ENCODE measurements around the gene UTS2.

The UTS2 gene

DNA sequence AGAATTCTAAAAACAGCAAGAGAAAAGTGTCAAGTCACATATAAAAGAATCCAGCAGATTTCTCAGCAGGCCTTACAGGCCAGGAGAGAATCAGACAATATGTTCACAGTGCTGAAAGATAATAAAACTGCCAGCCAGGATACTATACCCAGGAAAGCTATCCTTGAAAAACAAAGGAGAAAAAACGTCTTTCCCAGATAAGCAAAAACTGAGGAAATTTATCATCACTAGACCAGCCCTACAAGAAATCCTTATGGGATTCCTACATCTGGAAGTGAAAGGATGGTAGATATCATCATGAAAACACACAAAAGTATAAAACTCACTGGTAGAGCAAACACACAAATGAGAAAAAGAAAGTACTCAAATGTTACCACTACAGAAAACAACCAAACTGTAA, 25.2 kb upstream of the UTS2 start:
- Histone ChIP-seq H3K9me3 (ENCODE audit: insufficient read depth, low read length) (no peaks in the 10 kb centered on the region), H3F3A (ENCODE audit: insufficient read depth) (no peaks in the 10 kb centered on the region), H3K27ac (ENCODE audit: low read depth, low read length) (no peak overlapping the region), H2AFZ (ENCODE audit: low read depth, low read length, severe bottlenecking) (no peak overlapping the region), H3K4me2 (ENCODE audit: low read depth, low read length, poor library complexity, severe bottlenecking) (no peak overlapping the region), H4K20me1 (ENCODE audit: low read depth, low read length) (no peaks in the 10 kb centered on the region), H3K79me2 (ENCODE audit: insufficient read depth, low read length) (no peaks in the 10 kb centered on the region), H3K4me3 (ENCODE audit: insufficient read depth, low read length, poor library complexity, severe bottlenecking) (no peak overlapping the region), H3K9me2 (replicated peaks; ENCODE audit: insufficient read depth, low read length) (no peaks in the 10 kb centered on the region), H3K9ac (ENCODE audit: low read length) (no peak overlapping the region), H3K27me3 (ENCODE audit: low read length) (no peaks in the 10 kb centered on the region), H3K36me3 (ENCODE audit: low read length) (no peaks in the 10 kb centered on the region)
- TF ChIP-seq EZH2phosphoT487 (conservative IDR thresholded peaks at IDR 0.05; ENCODE audit: low read length), result no peak
- TF ChIP-seq, protein P1, sequence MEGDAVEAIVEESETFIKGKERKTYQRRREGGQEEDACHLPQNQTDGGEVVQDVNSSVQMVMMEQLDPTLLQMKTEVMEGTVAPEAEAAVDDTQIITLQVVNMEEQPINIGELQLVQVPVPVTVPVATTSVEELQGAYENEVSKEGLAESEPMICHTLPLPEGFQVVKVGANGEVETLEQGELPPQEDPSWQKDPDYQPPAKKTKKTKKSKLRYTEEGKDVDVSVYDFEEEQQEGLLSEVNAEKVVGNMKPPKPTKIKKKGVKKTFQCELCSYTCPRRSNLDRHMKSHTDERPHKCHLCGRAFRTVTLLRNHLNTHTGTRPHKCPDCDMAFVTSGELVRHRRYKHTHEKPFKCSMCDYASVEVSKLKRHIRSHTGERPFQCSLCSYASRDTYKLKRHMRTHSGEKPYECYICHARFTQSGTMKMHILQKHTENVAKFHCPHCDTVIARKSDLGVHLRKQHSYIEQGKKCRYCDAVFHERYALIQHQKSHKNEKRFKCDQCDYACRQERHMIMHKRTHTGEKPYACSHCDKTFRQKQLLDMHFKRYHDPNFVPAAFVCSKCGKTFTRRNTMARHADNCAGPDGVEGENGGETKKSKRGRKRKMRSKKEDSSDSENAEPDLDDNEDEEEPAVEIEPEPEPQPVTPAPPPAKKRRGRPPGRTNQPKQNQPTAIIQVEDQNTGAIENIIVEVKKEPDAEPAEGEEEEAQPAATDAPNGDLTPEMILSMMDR (IDR thresholded peaks at IDR 0.05; ENCODE audit: insufficient read depth, low read length, poor library complexity, severe bottlenecking), result no peak

DNA sequence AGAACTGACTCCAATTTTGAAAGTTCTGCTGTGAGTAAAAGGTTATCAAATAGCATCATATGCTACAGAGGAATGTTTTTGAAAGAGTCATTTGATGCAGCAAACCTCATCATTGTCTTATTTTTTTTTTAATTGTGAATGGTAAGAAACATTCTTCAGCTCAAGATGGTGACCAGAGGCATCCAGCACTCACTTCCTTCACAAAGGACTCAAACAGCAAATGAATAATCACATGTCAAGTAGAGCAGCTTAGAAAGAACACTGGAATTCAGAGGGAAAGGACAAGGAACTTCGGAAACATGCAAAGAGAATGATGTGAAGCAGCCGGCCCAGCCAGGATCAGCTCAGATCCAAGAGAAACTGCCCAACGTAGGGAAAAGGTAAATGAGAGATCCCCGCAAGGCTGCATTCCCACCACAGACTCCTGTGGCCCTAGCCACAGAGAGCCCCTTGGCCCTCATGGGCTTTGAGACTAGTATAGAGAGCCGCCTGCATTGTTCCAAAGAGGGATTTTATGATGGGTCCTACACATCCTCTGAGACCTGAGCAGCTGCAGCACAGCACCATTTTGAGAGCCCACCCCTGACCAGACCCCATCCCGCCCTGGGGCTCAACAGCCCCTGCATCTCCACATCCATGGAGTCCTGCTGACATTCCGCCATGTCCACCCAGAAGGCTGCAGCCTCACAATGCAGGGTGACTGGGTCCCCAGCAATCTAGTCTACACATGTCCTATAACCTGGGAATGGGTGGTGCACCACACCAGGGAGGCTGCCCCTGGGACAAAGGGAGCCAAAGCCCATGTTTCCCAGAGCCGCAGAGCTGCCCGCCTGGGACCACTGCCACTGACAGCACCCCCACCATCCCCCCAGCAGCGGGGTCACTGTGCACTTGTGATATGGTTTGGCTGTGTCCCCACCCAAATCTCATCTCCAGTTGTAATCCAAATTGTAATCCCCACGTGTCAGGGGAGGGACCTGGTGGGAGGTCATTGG, 21.2 kb upstream of the UTS2 start:
- no peaks in the 10 kb centered on the region for H3K9me3 ChIP-seq (ENCODE audit: insufficient read depth, low read length)
- no peaks in the 10 kb centered on the region for H3F3A ChIP-seq (ENCODE audit: insufficient read depth)
- TF ChIP-seq EZH2phosphoT487 (conservative IDR thresholded peaks at IDR 0.05; ENCODE audit: low read length), result no peak
- TF ChIP-seq, protein P1 (IDR thresholded peaks at IDR 0.05; ENCODE audit: insufficient read depth, low read length, poor library complexity, severe bottlenecking), result no peak

DNA sequence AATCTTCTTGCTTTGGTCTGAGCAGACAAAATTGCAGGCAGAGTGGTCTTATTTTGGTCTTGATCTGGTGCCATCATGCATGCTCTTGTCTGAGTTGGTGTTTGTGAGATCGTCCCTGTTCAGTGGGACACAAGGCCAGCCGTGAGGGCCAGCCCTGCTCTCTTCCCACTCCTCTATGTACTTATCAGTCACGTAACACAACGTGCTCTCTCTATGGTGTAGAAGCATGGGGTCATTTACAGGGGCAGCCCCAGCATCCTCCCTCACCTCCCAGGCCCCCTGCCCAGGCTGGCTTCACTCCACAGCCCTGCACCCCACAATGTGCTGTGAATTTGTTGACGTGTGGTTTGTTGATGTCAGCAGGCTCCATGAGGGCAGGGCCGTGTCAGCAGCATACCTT, 18.3 kb upstream of the UTS2 start:
- Histone ChIP-seq H3K4me2 (ENCODE audit: low read depth, low read length, poor library complexity, severe bottlenecking) (no peak overlapping the region), H2AFZ (ENCODE audit: low read depth, low read length, severe bottlenecking) (no peak overlapping the region), H3K36me3 (ENCODE audit: low read length) (no peaks in the 10 kb centered on the region), H3K9me3 (ENCODE audit: insufficient read depth, low read length) (no peaks in the 10 kb centered on the region), H3K4me3 (ENCODE audit: insufficient read depth, low read length, poor library complexity, severe bottlenecking) (no peak overlapping the region), H3K9me2 (replicated peaks; ENCODE audit: insufficient read depth, low read length) (no peaks in the 10 kb centered on the region), H3K27me3 (ENCODE audit: low read length) (no peaks in the 10 kb centered on the region), H3K27ac (ENCODE audit: low read depth, low read length) (no peak overlapping the region), H3F3A (ENCODE audit: insufficient read depth) (no peaks in the 10 kb centered on the region), H3K79me2 (ENCODE audit: insufficient read depth, low read length) (no peaks in the 10 kb centered on the region), H4K20me1 (ENCODE audit: low read depth, low read length) (no peaks in the 10 kb centered on the region), H3K9ac (ENCODE audit: low read length) (no peak overlapping the region)
- TF ChIP-seq, protein P1 (IDR thresholded peaks at IDR 0.05; ENCODE audit: insufficient read depth, low read length, poor library complexity, severe bottlenecking), result no peak
- TF ChIP-seq EZH2phosphoT487 (conservative IDR thresholded peaks at IDR 0.05; ENCODE audit: low read length), result no peak

More for the DNA sequence above, 21.2 kb upstream of the UTS2 start:
- no peaks in the 10 kb centered on the region for H4K20me1 ChIP-seq (ENCODE audit: low read depth, low read length)
- H3K36me3 ChIP-seq (ENCODE audit: low read length), result no peaks in the 10 kb centered on the region
- no peak overlapping the region for H2AFZ ChIP-seq (ENCODE audit: low read depth, low read length, severe bottlenecking)
- H3K4me3 ChIP-seq (ENCODE audit: insufficient read depth, low read length, poor library complexity, severe bottlenecking), result no peak overlapping the region
- H3K27me3 ChIP-seq (ENCODE audit: low read length), result no peaks in the 10 kb centered on the region
- H3K27ac ChIP-seq (ENCODE audit: low read depth, low read length), result no peak overlapping the region
- no peaks in the 10 kb centered on the region for H3K79me2 ChIP-seq (ENCODE audit: insufficient read depth, low read length)
- no peak overlapping the region for H3K9ac ChIP-seq (ENCODE audit: low read length)
- no peak overlapping the region for H3K4me2 ChIP-seq (ENCODE audit: low read depth, low read length, poor library complexity, severe bottlenecking)
- H3K9me2 ChIP-seq (replicated peaks; ENCODE audit: insufficient read depth, low read length), result no peaks in the 10 kb centered on the region
